COR-L47 (cell line): ENCODE measurements around the gene ENPP1.
"Not testable (repeated sequence)": the region's sequence is repeated elsewhere in the genome, so short reads cannot be mapped to it uniquely, and the experiment has no call there.

ENCODE experiments used
- DNase-seq: peaks from one replicate; lab custom pipeline; 2025; lab: John Stamatoyannopoulos, UW

The ENPP1 gene

GRCh38 chr6:131831392-131831791, 23.6 kb downstream of the ENPP1 start:
- DNase-seq: no peak

- DNase-seq: no peak
Measured at GRCh38 chr6:131831886-131832285, 24.1 kb downstream of the ENPP1 start.

DNA sequence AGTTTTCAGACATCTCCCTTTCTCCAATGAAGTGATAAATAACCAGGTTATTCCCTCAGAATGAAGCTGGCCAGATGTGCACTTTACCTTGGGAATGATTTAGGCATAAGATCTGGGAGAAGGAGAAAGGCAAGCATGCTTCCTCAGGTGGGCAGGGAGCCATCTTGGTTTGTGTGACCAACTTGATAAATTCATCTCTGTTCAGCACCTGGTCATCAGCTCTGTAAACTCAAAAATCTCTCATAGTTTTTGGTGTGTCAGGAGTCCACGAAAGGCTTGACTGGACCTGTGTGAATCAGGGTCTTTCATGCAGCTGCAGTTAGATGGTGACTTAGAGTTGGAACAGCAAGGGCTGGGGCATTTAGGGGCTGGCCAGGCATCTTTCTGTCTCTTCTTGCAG, 24.5 kb downstream of the ENPP1 start:
- no peak for DNase-seq

- no peak for DNase-seq
Measured at GRCh38 chr6:131838051-131838450, 30.2 kb downstream of the ENPP1 start.

- DNase-seq: no peak
Measured at GRCh38 chr6:131839388-131839787, 31.6 kb downstream of the ENPP1 start.

GRCh38 chr6:131840441-131840840, 32.6 kb downstream of the ENPP1 start:
- no peak for DNase-seq

DNA sequence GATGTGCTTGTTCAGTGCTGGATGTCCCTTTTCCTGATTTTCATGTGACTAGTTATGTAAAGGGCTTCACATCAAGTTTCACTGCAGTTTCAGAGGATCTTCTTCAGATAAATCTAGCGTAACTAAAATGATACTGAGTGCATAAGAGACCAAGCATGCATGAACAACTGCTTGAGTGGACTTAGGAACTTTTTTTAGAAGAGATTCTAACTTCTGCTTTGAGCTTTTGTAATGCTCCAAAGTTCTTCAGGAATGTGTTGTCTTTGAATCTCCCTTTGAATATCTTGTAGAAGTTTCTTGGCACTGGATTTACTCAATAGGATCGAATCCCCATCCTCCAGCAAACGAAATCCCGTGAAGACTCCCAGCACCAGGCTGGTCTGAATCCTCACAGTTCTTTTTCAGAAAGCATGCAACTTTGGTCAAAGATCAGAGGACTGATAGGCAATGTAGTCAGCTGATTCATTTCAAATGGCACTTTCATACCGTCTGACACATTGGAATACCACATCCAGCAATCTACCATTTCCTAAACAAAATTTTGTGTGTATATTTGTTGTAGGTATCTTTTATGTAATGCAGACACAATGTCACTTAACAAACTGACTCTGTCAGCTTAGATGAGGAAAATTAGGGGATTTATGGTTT, 33.2 kb downstream of the ENPP1 start:
- DNase-seq: no peak

- no peak for DNase-seq
Measured at GRCh38 chr6:131843768-131844167, 35.9 kb downstream of the ENPP1 start.

DNA sequence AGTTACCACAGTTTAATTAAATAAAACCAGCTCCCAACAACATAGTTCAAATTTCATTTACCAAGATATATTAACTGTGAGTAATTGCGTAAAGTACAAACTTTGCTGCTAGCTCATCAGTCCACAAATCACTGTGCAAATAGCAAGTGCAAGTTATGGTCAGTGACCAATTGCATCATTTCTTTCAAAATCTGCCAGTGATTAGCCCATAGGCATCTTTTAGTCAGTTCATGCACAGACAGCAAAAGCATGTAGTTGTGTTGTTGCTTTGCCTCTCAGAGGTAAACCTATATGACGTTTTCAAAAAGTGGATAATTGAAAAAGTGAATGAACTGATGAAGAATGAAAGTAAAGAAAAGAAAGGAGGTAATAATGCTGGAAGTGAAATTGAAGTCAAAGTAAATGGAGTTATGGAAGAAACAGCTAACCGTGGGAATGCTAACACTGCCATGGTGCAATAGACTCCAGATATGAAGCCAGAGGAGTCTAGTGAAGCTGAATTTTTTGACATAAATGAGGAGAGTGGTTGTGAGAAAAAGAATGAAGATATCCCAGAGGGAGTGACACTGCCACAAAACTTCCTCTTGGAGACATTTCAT, 36.5 kb downstream of the ENPP1 start:
- no peak for DNase-seq

DNA sequence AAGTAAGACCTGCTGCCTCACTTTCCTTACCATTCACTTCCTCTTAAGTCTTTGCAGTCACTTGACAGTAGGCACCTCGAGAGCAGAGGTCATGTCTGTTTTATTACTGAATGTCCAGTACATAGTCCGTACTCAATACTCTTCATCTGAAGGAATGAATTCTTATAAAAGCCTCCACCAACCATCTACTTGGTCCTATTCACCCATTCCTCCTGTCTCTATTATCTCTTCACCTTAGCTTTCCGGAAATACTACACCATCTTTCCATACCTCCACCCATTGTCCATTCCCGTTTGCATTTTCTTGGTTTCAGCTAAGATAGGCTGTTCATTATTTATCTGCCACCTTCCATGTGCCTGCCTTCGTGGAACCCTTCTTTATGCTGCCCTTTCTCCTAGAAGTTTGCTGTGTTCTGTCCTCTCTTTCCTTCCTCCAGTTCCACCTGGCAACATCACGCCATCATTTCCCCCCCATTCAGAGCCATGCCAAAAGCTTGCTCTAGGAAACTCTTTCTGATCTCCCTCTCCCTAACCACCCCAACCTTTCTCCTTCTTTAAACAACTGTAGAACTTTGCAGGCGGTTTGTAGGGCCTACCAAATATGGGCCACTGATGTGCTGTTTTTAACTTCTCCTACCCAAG, 38.3 kb downstream of the ENPP1 start:
- DNase-seq: no peak

GRCh38 chr6:131846905-131847304, 39.1 kb downstream of the ENPP1 start:
- DNase-seq: no peak

GRCh38 chr6:131849799-131850198, 42.0 kb downstream of the ENPP1 start:
- DNase-seq: no peak

- no peak for DNase-seq
Measured at GRCh38 chr6:131851049-131851769, 43.4 kb downstream of the ENPP1 start.

DNA sequence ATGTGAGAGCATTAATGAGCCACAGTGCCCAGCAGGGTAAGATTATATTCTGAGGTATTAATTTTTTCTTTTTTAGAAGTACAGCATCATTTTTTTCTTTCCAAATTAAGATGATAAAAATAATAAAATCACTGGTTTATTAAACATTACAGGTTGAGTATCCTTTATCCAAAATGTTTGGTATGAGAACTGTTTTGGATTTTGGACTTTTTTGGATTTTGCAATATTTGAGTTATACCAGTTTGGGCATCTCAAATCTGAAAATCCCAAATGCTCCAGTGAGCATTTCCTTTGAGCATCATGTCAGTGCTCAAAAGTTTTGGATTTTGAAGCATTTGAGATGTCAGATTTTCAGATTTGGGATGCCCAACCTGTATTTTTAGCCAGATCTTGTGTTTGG, 44.4 kb downstream of the ENPP1 start:
- DNase-seq: no peak

- no peak for DNase-seq
Measured at GRCh38 chr6:131854803-131855202, 47.0 kb downstream of the ENPP1 start.

- no peak for DNase-seq
Measured at GRCh38 chr6:131858765-131859415, 51.1 kb downstream of the ENPP1 start.

GRCh38 chr6:131859658-131860057, 51.8 kb downstream of the ENPP1 start:
- DNase-seq: not testable (repeated sequence)

GRCh38 chr6:131861381-131861780, 53.6 kb downstream of the ENPP1 start:
- no peak for DNase-seq

DNA sequence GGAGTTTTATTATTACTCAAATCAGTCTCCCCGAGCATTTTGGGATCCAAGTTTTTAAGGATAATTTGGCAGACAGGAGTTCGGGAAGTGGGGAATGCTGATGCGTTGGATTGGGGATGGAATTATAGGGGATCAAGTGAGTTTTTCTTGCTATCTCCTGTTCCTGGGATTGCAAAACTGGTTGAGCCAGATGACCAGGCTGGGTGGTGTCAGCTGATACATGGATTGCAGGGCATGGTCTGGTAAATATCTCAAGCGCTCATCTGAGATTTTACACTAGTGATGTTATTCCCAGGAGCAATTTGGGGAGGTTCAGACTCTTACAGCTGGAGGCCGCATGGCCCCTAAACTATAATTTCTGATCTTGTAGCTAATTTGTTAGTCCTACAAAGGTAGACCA, 54.7 kb downstream of the ENPP1 start:
- no peak for DNase-seq

DNA sequence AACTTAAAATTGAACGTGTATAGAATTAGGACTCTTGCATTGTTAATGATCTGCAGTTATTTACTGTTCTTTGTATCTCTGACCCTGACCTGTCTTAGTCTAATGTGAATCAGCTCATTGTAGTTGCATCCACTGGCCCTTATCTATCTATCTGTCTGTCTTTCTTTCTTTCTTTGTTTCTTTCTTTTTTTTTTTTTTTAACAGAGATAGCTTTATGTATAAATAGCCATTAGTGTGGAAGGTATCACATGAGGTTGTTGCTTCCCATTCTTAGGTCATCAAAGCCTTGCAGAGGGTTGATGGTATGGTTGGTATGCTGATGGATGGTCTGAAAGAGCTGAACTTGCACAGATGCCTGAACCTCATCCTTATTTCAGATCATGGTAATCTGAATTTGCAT, 59.9 kb downstream of the ENPP1 start:
- no peak for DNase-seq

DNA sequence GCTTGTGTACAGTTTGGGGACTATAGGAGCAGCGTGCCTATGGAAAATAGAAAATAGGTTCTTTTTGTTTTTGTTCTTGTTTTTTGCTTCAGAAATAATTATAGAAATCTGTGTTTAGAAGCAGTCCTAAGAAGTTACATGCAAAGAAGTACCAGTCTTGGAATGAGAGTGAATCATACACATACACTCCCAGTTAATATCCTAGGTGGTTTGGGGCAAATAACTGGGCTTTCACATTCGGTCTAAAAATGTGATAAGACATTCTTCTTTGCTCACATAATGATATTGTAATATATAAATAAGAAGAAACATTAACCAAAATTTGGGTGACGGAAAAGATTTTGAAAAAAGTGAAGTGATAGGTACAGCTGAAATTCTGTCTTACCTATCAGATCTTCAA, 61.0 kb downstream of the ENPP1 start:
- DNase-seq: no peak

GRCh38 chr6:131875647-131876046, 67.8 kb downstream of the ENPP1 start:
- DNase-seq: no peak
